Measurements from ENCODE around the gene LRSAM1. TPM values are rescaled to one million over a fixed set of nuclear protein-coding genes. Genes with fewer than 3 reads are reported as not detected.

The LRSAM1 gene
- total and polyA plus RNA-seq, 4 donors: 6.6 to 9.7 (median 7.1) TPM

DNA sequence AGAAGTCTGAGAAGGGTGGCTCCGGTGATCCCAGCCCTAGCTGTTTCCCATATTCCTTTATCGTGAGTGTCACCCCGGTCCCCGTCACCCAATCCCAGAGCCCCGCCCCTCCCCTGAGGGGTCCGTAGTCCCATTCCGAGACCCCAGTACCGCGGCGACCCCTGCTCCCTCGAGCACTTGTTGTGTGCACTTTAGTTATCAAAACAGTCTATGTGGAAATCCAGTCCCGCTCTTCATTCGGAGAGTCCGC lies 223 bp downstream of the LRSAM1 start:
- Histone ChIP-seq H3K4me1 (ENCODE audit: control insufficient read depth in 4 of 4, insufficient read depth in 4 of 4, low read length in 3 of 4) (peaks cover 7 to 38% (median 26%) of the 10 kb centered on the region in 4 donors), H3K9me3 (ENCODE audit: control insufficient read depth in 4 of 4, low read length in 3 of 4) (no peaks in the 10 kb centered on the region), H3K27ac (ENCODE audit: low read depth in 1 of 2, low read length in 2 of 2) (peak overlapping the region; percentile 89 to 94), H3K27me3 (ENCODE audit: control insufficient read depth in 4 of 4, insufficient read depth in 4 of 4, low read length in 3 of 4) (no peaks in the 10 kb centered on the region), H3K9ac (ENCODE audit: low read depth in 1 of 2, low read length in 2 of 2) (peak overlapping the region; percentile 70 to 81), H3K36me3 (ENCODE audit: control insufficient read depth in 4 of 4, insufficient read depth in 3 of 4, low read depth in 1 of 4, low read length in 3 of 4) (peaks cover 8 to 32% (median 24%) of the 10 kb centered on the region in 4 donors), H3K4me3 (ENCODE audit: low read depth in 1 of 3, low read length in 3 of 3) (peak overlapping the region; percentile 68 to 84 (median 77))
- WGBS: under 1% methylated on average over 14 of the region's 14 CpGs
- no peak for DNase-seq (ENCODE audit: low spot score)
- no peak for TF ChIP-seq TAF1 (conservative IDR thresholded peaks at IDR 0.05)
- TF ChIP-seq YY1 (IDR thresholded peaks at IDR 0.05): peak; percentile 4
- no peak for TF ChIP-seq RAD21 (IDR thresholded peaks at IDR 0.05)

GRCh38 chr9:127451858-127452656 lies 747 bp downstream of the LRSAM1 start:
- WGBS: 13% methylated on average over 29 of the region's 29 CpGs
- DNase-seq (ENCODE audit: low spot score): peak; percentile 62
- peak overlapping the region; percentile 70 to 81 for H3K9ac ChIP-seq (ENCODE audit: low read depth in 1 of 2, low read length in 2 of 2)
- TF ChIP-seq FOXA2 (IDR thresholded peaks at IDR 0.05): no peak
- no peak for TF ChIP-seq ZBTB33 (IDR thresholded peaks at IDR 0.05)
- no peak for TF ChIP-seq REST (IDR thresholded peaks at IDR 0.05)
- no peak for TF ChIP-seq EGR1 (IDR thresholded peaks at IDR 0.05; ENCODE audit: low read depth in 2 of 2)
- TF ChIP-seq SP1 (IDR thresholded peaks at IDR 0.05): no peak
- TF ChIP-seq HNF4A (conservative IDR thresholded peaks at IDR 0.05): no peak
- H3K4me1 ChIP-seq (ENCODE audit: control insufficient read depth in 4 of 4, insufficient read depth in 4 of 4, low read length in 3 of 4): peaks cover 7 to 38% (median 26%) of the 10 kb centered on the region in 4 donors
- peak overlapping the region; percentile 89 to 94 for H3K27ac ChIP-seq (ENCODE audit: low read depth in 1 of 2, low read length in 2 of 2)
- peak overlapping the region; percentile 68 to 84 (median 77) for H3K4me3 ChIP-seq (ENCODE audit: low read depth in 1 of 3, low read length in 3 of 3)
- no peaks in the 10 kb centered on the region for H3K9me3 ChIP-seq (ENCODE audit: control insufficient read depth in 4 of 4, low read length in 3 of 4)
- H3K27me3 ChIP-seq (ENCODE audit: control insufficient read depth in 4 of 4, insufficient read depth in 4 of 4, low read length in 3 of 4): no peaks in the 10 kb centered on the region
- peaks cover 7 to 30% (median 19%) of the 10 kb centered on the region in 4 donors for H3K36me3 ChIP-seq (ENCODE audit: control insufficient read depth in 4 of 4, insufficient read depth in 3 of 4, low read depth in 1 of 4, low read length in 3 of 4)

- Histone ChIP-seq H3K4me3 (ENCODE audit: low read depth in 1 of 3, low read length in 3 of 3) (no peak overlapping the region), H3K9me3 (ENCODE audit: control insufficient read depth in 4 of 4, low read length in 3 of 4) (no peaks in the 10 kb centered on the region), H3K36me3 (ENCODE audit: control insufficient read depth in 4 of 4, insufficient read depth in 3 of 4, low read depth in 1 of 4, low read length in 3 of 4) (peaks cover 7 to 28% (median 17%) of the 10 kb centered on the region in 4 donors), H3K4me1 (ENCODE audit: control insufficient read depth in 4 of 4, insufficient read depth in 4 of 4, low read length in 3 of 4) (peaks cover 7 to 38% (median 26%) of the 10 kb centered on the region in 4 donors), H3K9ac (ENCODE audit: low read depth in 1 of 2, low read length in 2 of 2) (no peak overlapping the region), H3K27me3 (ENCODE audit: control insufficient read depth in 4 of 4, insufficient read depth in 4 of 4, low read length in 3 of 4) (no peaks in the 10 kb centered on the region), H3K27ac (ENCODE audit: low read depth in 1 of 2, low read length in 2 of 2) (peak overlapping the region; percentile 89 to 94)
- 31% methylated on average over 4 of the region's 4 CpGs for WGBS
- DNase-seq (ENCODE audit: low spot score): peak; percentile 45
- TF ChIP-seq TAF1 (conservative IDR thresholded peaks at IDR 0.05) (no peak), FOXA2 (IDR thresholded peaks at IDR 0.05) (peak; percentile 94), REST (IDR thresholded peaks at IDR 0.05) (peak; percentile 70), HNF4A (conservative IDR thresholded peaks at IDR 0.05) (peak; percentile 58 to 82), RXRA (IDR thresholded peaks at IDR 0.05) (peak; percentile 75 to 94), SP1 (IDR thresholded peaks at IDR 0.05) (peak; percentile 51), FOXA1 (IDR thresholded peaks at IDR 0.05) (peak; percentile 67), EGR1 (IDR thresholded peaks at IDR 0.05; ENCODE audit: low read depth in 2 of 2) (no peak)
- TF ChIP-seq, protein P1, sequence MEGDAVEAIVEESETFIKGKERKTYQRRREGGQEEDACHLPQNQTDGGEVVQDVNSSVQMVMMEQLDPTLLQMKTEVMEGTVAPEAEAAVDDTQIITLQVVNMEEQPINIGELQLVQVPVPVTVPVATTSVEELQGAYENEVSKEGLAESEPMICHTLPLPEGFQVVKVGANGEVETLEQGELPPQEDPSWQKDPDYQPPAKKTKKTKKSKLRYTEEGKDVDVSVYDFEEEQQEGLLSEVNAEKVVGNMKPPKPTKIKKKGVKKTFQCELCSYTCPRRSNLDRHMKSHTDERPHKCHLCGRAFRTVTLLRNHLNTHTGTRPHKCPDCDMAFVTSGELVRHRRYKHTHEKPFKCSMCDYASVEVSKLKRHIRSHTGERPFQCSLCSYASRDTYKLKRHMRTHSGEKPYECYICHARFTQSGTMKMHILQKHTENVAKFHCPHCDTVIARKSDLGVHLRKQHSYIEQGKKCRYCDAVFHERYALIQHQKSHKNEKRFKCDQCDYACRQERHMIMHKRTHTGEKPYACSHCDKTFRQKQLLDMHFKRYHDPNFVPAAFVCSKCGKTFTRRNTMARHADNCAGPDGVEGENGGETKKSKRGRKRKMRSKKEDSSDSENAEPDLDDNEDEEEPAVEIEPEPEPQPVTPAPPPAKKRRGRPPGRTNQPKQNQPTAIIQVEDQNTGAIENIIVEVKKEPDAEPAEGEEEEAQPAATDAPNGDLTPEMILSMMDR (IDR thresholded peaks at IDR 0.05; ENCODE audit: low read depth, low read length, missing input control): no peak
- TF ChIP-seq, protein P2, sequence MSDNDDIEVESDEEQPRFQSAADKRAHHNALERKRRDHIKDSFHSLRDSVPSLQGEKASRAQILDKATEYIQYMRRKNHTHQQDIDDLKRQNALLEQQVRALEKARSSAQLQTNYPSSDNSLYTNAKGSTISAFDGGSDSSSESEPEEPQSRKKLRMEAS (IDR thresholded peaks at IDR 0.05): no peak
Measured at GRCh38 chr9:127452691-127453090, 1.4 kb downstream of the LRSAM1 start.

Measured in liver (tissue), 9 donors.